HL-60/S4 (cell line): ENCODE measurements around the gene PDE8A.

Experiments used
- in situ Hi-C: fragments of 300-500 bp; cut with MboI; formaldehyde crosslinking; loops from 2 replicates; pipeline ENCODE4 v1.14.3; 2022; ENCODE audit warnings: low sequenced_read_pairs

PDE8A gene

GRCh38 chr15:84981711-84982300 is at the start of gene PDE8A:
TSS of gene PDE8A (plus strand) at chr15:84981856. CDS start at chr15:84982163, 307 bp downstream.
- in situ Hi-C loops: no loop called here

- in situ Hi-C loops: no loop called here
These were observed 46.5 kb upstream of the PDE8A start for GRCh38 chr15:84934942-84935729.

- in situ Hi-C loops: no loop called here
These were observed 44.5 kb upstream of the PDE8A start for GRCh38 chr15:84937144-84937543.

GRCh38 chr15:84938726-84939125 is 42.9 kb upstream of the PDE8A start:
- in situ Hi-C loops: no loop called here

GRCh38 chr15:84940399-84940798 is 41.3 kb upstream of the PDE8A start:
- in situ Hi-C loops: no loop called here

- in situ Hi-C loops: no loop called here
These were observed 39.2 kb upstream of the PDE8A start for GRCh38 chr15:84942456-84942855.

- in situ Hi-C loops: no loop called here
These were observed 37.3 kb upstream of the PDE8A start for GRCh38 chr15:84944311-84944710.

GRCh38 chr15:84944861-84945260 is 36.8 kb upstream of the PDE8A start:
- in situ Hi-C loops: no loop called here

- in situ Hi-C loops: no loop called here
These were observed 34.7 kb upstream of the PDE8A start for GRCh38 chr15:84946772-84947489.

GRCh38 chr15:84947947-84948830 is 33.5 kb upstream of the PDE8A start:
- in situ Hi-C loops: no loop called here

GRCh38 chr15:84949043-84949442 is 32.6 kb upstream of the PDE8A start:
- in situ Hi-C loops: no loop called here

GRCh38 chr15:84949845-84950569 is 31.6 kb upstream of the PDE8A start:
- in situ Hi-C loops: loop anchor here (10.0 to 25.0 kb wide), 2 partner anchors 55 to 337 kb away; no protein-coding TSS in a partner anchor

- in situ Hi-C loops: loop anchor here (10.0 to 25.0 kb wide), 2 partner anchors 56 to 337 kb away; no protein-coding TSS in a partner anchor
These were observed 31.0 kb upstream of the PDE8A start for GRCh38 chr15:84950570-84951111.

GRCh38 chr15:84951736-84952135 is 29.9 kb upstream of the PDE8A start:
- in situ Hi-C loops: loop anchor here (10.0 to 25.0 kb wide), 2 partner anchors 57 to 336 kb away; no protein-coding TSS in a partner anchor

- in situ Hi-C loops: loop anchor here (10.0 to 25.0 kb wide), 2 partner anchors 58 to 334 kb away; no protein-coding TSS in a partner anchor
These were observed 28.5 kb upstream of the PDE8A start for GRCh38 chr15:84953136-84953535.

- in situ Hi-C loops: loop anchor here (10.0 to 25.0 kb wide), 2 partner anchors 59 to 334 kb away; no protein-coding TSS in a partner anchor
These were observed 27.9 kb upstream of the PDE8A start for GRCh38 chr15:84953726-84954125.

GRCh38 chr15:84955089-84955848 is 26.4 kb upstream of the PDE8A start:
- in situ Hi-C loops: loop anchor here (10.0 to 25.0 kb wide), 2 partner anchors 60 to 332 kb away; no protein-coding TSS in a partner anchor

- in situ Hi-C loops: loop anchor here (10.0 to 25.0 kb wide), 2 partner anchors 61 to 331 kb away; no protein-coding TSS in a partner anchor
These were observed 25.5 kb upstream of the PDE8A start for GRCh38 chr15:84956199-84956598.
